Omental fat pad (tissue), 4 donors: ENCODE data around the gene MAPKAPK2. TPM values are rescaled to one million over a fixed set of nuclear protein-coding genes. Genes with fewer than 3 reads are reported as not detected.

Experiments
- ATAC-seq: fragments of 150-250 bp; one replicate; pipeline ENCODE4 v1.9.1; 2016; ENCODE audit warnings: mild to moderate bottlenecking, moderate library complexity; ENCODE audit not compliant: low FRiP score
- DNase-seq: peaks from one replicate; pipeline ENCODE4 v3.0.0-alpha.2; 2019; ENCODE audit warnings: low spot score
- total RNA-seq, 4 donors: library from RNA; depleted of rRNA; stranded (reverse); fragments of >200 nt; gene quantifications; one replicate each; pipeline ENCODE4 v1.1.0, GENCODE V29; 2016
- TF ChIP-seq, protein P1 (sequence below), 3 donors: fragments of 450-650 bp; IDR thresholded peaks; one replicate each; pipeline ENCODE4 v1.5.1; 2016 to 2017; ENCODE audit warnings: antibody characterized with exemption in 3 of 3, mild to moderate bottlenecking in 3 of 3, moderate library complexity in 2 of 3

MAPKAPK2 gene
- total RNA-seq, 4 donors from 2014 or later: 52.0 to 151 (median 79.9) TPM

DNA sequence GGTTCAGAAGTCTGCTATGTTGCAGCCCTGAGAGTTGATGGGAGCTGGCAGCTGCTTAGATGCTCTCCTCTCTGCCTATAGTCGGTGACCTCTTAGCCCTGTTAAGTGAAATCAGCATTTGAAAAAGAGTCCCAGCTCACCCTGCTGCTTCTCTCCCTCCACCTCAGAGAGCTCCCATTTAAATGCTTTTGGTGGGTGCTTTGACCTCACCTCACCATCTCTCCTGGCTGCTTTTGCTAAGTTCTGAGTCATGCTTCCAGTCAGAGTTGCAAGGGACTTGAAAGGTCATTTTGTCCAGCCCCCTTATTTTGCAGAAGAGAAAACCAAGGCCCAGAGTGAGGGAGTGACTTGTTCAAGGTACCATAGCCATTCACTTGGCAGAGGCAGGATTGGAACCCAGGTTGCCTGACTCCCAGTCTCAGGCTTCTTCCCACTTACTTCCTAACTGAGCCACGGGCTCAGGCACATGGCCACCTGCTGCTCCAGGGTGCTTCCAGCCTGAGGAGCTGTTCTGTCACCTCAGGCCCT is 3.3 kb downstream of the MAPKAPK2 start:
- no peak for DNase-seq
- TF ChIP-seq, protein P1, sequence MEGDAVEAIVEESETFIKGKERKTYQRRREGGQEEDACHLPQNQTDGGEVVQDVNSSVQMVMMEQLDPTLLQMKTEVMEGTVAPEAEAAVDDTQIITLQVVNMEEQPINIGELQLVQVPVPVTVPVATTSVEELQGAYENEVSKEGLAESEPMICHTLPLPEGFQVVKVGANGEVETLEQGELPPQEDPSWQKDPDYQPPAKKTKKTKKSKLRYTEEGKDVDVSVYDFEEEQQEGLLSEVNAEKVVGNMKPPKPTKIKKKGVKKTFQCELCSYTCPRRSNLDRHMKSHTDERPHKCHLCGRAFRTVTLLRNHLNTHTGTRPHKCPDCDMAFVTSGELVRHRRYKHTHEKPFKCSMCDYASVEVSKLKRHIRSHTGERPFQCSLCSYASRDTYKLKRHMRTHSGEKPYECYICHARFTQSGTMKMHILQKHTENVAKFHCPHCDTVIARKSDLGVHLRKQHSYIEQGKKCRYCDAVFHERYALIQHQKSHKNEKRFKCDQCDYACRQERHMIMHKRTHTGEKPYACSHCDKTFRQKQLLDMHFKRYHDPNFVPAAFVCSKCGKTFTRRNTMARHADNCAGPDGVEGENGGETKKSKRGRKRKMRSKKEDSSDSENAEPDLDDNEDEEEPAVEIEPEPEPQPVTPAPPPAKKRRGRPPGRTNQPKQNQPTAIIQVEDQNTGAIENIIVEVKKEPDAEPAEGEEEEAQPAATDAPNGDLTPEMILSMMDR (IDR thresholded peaks at IDR 0.05): no peak
- peak; percentile 27 for ATAC-seq

DNA sequence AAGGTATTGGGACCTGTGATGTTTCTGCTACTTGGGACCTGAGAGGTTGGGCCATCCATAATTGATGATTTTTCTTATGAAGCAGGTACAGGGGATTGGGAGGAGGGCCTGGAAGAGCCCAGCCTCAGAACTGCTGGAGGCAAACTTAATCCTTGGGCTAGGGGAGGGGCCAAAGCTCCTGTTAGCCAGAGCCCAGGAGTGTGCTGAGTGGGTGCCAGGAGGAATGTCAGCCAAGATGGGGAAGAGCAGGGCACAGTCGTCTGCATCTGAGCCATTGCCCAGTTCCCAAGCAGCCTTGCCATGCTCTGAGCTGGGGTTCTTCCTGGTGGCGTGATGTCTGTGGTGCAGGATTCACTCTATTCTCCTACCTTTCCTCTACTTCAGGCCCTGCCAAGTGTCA is 5.8 kb downstream of the MAPKAPK2 start:
- ATAC-seq: no peak

DNA sequence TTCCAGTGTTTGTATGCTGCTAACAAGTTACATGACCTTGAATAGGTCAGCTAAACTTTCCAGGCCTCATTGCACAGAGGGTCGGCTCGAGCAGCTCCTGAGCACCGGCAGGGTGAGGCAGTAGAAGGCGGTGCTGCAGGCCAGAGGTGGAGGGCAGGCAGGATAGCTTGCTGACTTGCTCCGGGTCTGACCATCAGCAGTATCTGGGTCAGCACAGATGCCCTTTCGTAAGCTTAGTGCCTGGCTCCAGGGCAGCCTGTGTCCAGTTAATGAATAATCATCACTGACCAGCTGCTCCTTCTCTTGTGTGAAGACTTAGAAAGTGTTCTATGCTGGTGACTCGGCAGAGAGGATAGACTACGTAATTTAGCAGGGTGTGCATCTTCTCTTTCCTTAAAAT is 6.9 kb downstream of the MAPKAPK2 start:
- DNase-seq (no peak), ATAC-seq (no peak)
- TF ChIP-seq, protein P1 (IDR thresholded peaks at IDR 0.05): no peak

More for the DNA sequence above, 5.8 kb downstream of the MAPKAPK2 start:
- TF ChIP-seq, protein P1 (IDR thresholded peaks at IDR 0.05): no peak
- DNase-seq: no peak

DNA sequence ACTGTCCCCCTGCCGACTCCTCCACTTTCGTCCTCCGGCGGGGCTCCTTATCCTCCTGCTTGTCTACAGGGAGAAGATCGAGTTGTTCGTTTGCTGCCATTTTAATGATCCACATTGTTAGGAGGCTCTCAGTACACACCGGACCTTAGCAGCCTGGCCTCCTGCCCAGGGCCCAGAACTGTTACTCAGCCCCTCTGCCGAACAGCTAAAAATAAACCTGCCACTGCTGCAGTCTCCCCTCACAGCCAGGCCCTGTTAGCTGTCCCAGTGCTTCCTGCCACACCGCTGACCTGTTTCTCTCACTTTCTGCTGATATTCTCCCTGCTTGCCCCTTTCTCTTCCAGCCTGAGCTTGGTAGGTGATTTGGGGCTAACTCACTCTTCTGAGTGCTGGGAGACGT is 8.3 kb downstream of the MAPKAPK2 start:
- DNase-seq: no peak
- TF ChIP-seq, protein P1 (IDR thresholded peaks at IDR 0.05): no peak
- no peak for ATAC-seq

DNA sequence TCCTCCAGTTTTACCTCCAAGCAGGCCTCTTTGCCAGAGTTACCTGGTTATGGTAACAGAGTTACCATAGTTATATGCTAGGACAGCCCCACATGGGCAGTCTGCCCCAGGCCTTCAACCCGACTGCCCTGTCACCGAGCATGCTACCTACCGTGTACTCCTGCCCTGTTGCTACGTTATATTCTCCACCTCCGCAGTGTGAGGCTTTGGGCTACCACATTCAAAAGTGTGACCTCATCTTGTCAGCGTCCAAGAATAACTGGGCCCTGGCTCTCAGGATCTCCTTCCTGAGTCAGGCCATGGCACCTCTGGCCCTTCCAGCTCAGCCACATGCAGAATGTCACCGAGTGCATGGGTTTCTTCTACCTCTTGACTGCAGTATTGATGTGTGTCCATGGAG is 8.9 kb downstream of the MAPKAPK2 start:
- no peak for DNase-seq
- ATAC-seq: no peak

DNA sequence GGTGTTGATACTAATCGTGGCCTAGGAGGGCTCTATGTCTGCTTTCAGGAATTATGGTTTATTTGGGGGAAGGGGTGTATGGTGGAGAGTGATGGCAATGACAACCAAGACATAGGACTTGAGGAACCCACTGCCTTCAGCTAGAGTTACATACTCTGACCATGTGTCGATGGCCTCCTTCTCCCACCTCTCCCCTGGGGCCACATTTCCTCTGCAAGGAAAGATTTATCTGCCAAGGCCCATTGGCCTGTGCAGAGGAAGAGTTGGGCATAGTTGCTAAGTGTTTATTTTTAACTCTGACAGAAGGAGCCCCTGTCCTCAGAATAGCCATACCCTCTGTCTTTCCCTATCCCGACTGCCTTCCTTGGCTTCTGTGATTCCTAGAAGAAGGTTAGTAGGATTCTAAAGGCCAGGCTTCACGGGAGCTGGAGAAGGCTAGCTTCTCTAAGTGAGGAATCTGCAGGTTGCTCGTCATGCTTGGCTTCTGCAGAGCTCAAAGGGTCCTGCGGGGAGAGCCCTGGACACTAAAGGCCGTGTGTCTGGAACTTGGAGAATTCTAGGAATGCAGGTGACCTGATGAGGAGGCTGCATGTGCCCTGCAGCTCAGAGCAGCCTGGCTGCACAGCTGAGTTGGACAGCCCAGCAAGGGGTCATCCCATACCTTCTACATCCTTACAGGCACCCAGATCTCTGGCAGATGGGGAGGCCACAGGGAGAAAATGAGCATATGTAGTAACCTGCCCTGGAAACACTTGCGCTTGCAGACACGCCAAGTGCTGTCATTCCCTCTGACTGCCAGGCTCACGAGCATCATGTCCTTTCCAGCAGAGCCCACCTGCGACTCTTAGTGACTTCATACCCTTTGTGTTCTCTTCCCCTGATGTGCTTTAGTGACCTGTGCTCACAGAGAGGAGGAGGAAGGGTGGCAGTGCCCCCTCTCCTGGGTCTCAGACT is 9.7 kb downstream of the MAPKAPK2 start:
- DNase-seq (no peak), ATAC-seq (no peak)
- TF ChIP-seq, protein P1 (IDR thresholded peaks at IDR 0.05): no peak

More for the DNA sequence above, 8.9 kb downstream of the MAPKAPK2 start:
- TF ChIP-seq, protein P1 (IDR thresholded peaks at IDR 0.05): no peak
